WTC11 (cell line): Measurements from ENCODE around the gene ARHGAP10. TPM values are rescaled to one million over a fixed set of nuclear protein-coding genes. Genes with fewer than 3 reads are reported as not detected.

Source experiments
- ATAC-seq: fragments of 200-7000 bp; cut with Tn5 transposase; 2 replicates; pipeline ENCODE4 v1.10.0; 2021; ENCODE audit warnings: mild to moderate bottlenecking, moderate library complexity
- CTCF ChIA-PET: fragments of 300-600 bp; sonication (Branson Sonifier 250); formaldehyde crosslinking; loops from one replicate; lab custom pipeline; 2021; ENCODE audit warnings: antibody characterized with exemption; lab: Charles Lee
- POLR2A ChIA-PET: fragments of 350-600 bp; sonication (Branson Sonifier 250); formaldehyde crosslinking; loops from one replicate; lab custom pipeline; 2021; ENCODE audit warnings: antibody characterized with exemption; lab: Charles Lee
- DNase-seq: peaks from one replicate; pipeline ENCODE4 v3.0.0; 2021; ENCODE audit warnings: low spot score
- H3K27ac Mint-ChIP-seq: 2 replicates; pipeline ENCODE4 v1.8.0; 2021; ENCODE audit warnings: mixed read lengths
- H3K27me3 Mint-ChIP-seq: 2 replicates; pipeline ENCODE4 v1.8.0; 2021; ENCODE audit warnings: low read depth, mild to moderate bottlenecking, moderate library complexity, mixed read lengths
- H3K36me3 Mint-ChIP-seq: 2 replicates; pipeline ENCODE4 v1.8.0; 2021; ENCODE audit warnings: mixed read lengths
- H3K4me1 Mint-ChIP-seq: 2 replicates; pipeline ENCODE4 v1.8.0; 2022; ENCODE audit warnings: mixed read lengths
- H3K4me3 Mint-ChIP-seq: 2 replicates; pipeline ENCODE4 v1.8.0; 2021; ENCODE audit warnings: mild to moderate bottlenecking, moderate library complexity, mixed read lengths
- H3K9me3 Mint-ChIP-seq: 2 replicates; pipeline ENCODE4 v1.8.0; 2021; ENCODE audit warnings: mixed read lengths
- ARID4B ChIP-seq: sonication (generic); formaldehyde crosslinking; IDR thresholded peaks from 2 replicates; pipeline ENCODE4 v1.8.0; 2023; ENCODE audit warnings: missing genetic modification reagents, mild to moderate bottlenecking, borderline replicate concordance
- ATF6 ChIP-seq: sonication (generic); formaldehyde crosslinking; IDR thresholded peaks from 2 replicates; pipeline ENCODE4 v1.8.1; 2023; ENCODE audit warnings: mild to moderate bottlenecking, missing genetic modification reagents
- E2F4 ChIP-seq: sonication (generic); formaldehyde crosslinking; IDR thresholded peaks from 2 replicates; pipeline ENCODE4 v1.8.1; 2022; ENCODE audit warnings: low read depth, mild to moderate bottlenecking, moderate library complexity, missing genetic modification reagents, borderline replicate concordance
- FOXP4 ChIP-seq: sonication (generic); formaldehyde crosslinking; IDR thresholded peaks from 2 replicates; pipeline ENCODE4 v1.8.0; 2022; ENCODE audit warnings: mild to moderate bottlenecking, missing genetic modification reagents
- GABPB1 ChIP-seq: sonication (generic); formaldehyde crosslinking; IDR thresholded peaks from 2 replicates; pipeline ENCODE4 v1.8.1; 2023; ENCODE audit warnings: mild to moderate bottlenecking, missing genetic modification reagents
- HMGA2 ChIP-seq: fragments of 250-450 bp; sonication (Bioruptor Pico); IDR thresholded peaks from 2 replicates; pipeline ENCODE4 v1.4.0; 2021; ENCODE audit warnings: mild to moderate bottlenecking, moderate library complexity
- HMGXB4 ChIP-seq: sonication (generic); formaldehyde crosslinking; IDR thresholded peaks from 2 replicates; pipeline ENCODE4 v1.8.1; 2023; ENCODE audit warnings: mild to moderate bottlenecking, moderate library complexity, missing genetic modification reagents
- IRF1 ChIP-seq: sonication (generic); formaldehyde crosslinking; IDR thresholded peaks from 2 replicates; pipeline ENCODE4 v1.8.0; 2023; ENCODE audit warnings: missing genetic modification reagents
- JAZF1 ChIP-seq: fragments of 250-450 bp; sonication (Bioruptor Pico); IDR thresholded peaks from 2 replicates; pipeline ENCODE4 v1.9.0; 2021; ENCODE audit warnings: moderate library complexity, mild to moderate bottlenecking, inconsistent platforms
- MAX ChIP-seq: sonication (generic); formaldehyde crosslinking; IDR thresholded peaks from 2 replicates; pipeline ENCODE4 v1.8.0; 2022; ENCODE audit warnings: mild to moderate bottlenecking, missing genetic modification reagents
- MYBL2 ChIP-seq: sonication (generic); formaldehyde crosslinking; IDR thresholded peaks from 2 replicates; pipeline ENCODE4 v1.8.1; 2023; ENCODE audit warnings: mild to moderate bottlenecking, moderate library complexity, missing genetic modification reagents
- NFATC4 ChIP-seq: fragments of 250-450 bp; sonication (Bioruptor Pico); IDR thresholded peaks from 2 replicates; pipeline ENCODE4 v1.9.0; 2021; ENCODE audit warnings: mild to moderate bottlenecking
- NR3C1 ChIP-seq: sonication (generic); formaldehyde crosslinking; conservative IDR thresholded peaks from 2 replicates; pipeline ENCODE4 v1.8.1; 2023; ENCODE audit warnings: low read depth, mild to moderate bottlenecking, missing genetic modification reagents
- TCF7 ChIP-seq: sonication (generic); formaldehyde crosslinking; IDR thresholded peaks from 2 replicates; pipeline ENCODE4 v1.8.0; 2022; ENCODE audit warnings: mild to moderate bottlenecking, low read depth, missing genetic modification reagents, moderate library complexity
- ZNF219 ChIP-seq: sonication (generic); formaldehyde crosslinking; IDR thresholded peaks from 2 replicates; pipeline ENCODE4 v1.8.0; 2023; ENCODE audit warnings: missing genetic modification reagents, mild to moderate bottlenecking, borderline replicate concordance
- ZNF263 ChIP-seq: sonication (generic); formaldehyde crosslinking; IDR thresholded peaks from 2 replicates; pipeline ENCODE4 v1.8.1; 2022; ENCODE audit warnings: low read depth, mild to moderate bottlenecking, moderate library complexity, missing genetic modification reagents
- ZNF396 ChIP-seq: fragments of 250-450 bp; sonication (Bioruptor Pico); IDR thresholded peaks from 2 replicates; pipeline ENCODE4 v1.8.0; 2021; ENCODE audit warnings: mild to moderate bottlenecking, moderate library complexity, borderline replicate concordance
- ZNF423 ChIP-seq: fragments of 250-450 bp; sonication (Bioruptor Pico); IDR thresholded peaks from 2 replicates; pipeline ENCODE4 v2.1.2; 2022; ENCODE audit warnings: mild to moderate bottlenecking, moderate library complexity
- ZNF532 ChIP-seq: fragments of 250-450 bp; sonication (Bioruptor Pico); IDR thresholded peaks from 2 replicates; pipeline ENCODE4 v1.9.0; 2021; ENCODE audit warnings: mild to moderate bottlenecking, borderline replicate concordance
- ZNF671 ChIP-seq: fragments of 250-450 bp; sonication (Bioruptor Pico); IDR thresholded peaks from 2 replicates; pipeline ENCODE4 v1.8.0; 2021; ENCODE audit warnings: mild to moderate bottlenecking
- total RNA-seq: library from RNA; stranded (reverse); gene quantifications from 3 replicates; pipeline ENCODE4 v1.2.3, GENCODE V29; 2021

Gene ARHGAP10
- total RNA-seq, 1 experiment from 2014 or later, result 9.6 TPM

GRCh38 chr4:147854154-147854553, 122.3 kb downstream of the ARHGAP10 start:
- ATAC-seq, result no peak
- Mint-ChIP-seq H3K9me3 (peaks cover 10% of the 10 kb centered on the region), H3K36me3 (peaks cover 10% of the 10 kb centered on the region), H3K27ac (no peak overlapping the region), H3K4me3 (no peak overlapping the region), H3K27me3 (no peaks in the 10 kb centered on the region), H3K4me1 (peaks cover 13% of the 10 kb centered on the region)
- POLR2A ChIA-PET, result no interaction called here
- no peak for DNase-seq
- TF ChIP-seq ZNF396 (no peak), MAX (CRISPR knock-in tag) (no peak), ZNF423 (CRISPR knock-in tag) (no peak), MYBL2 (CRISPR knock-in tag) (no peak), ZNF263 (CRISPR knock-in tag) (no peak), ZNF219 (CRISPR knock-in tag) (no peak), HMGA2 (CRISPR knock-in tag) (no peak), GABPB1 (CRISPR knock-in tag) (no peak), JAZF1 (CRISPR knock-in tag) (no peak), ZNF532 (CRISPR knock-in tag) (no peak), NFATC4 (no peak), TCF7 (CRISPR knock-in tag) (no peak), ATF6 (CRISPR knock-in tag) (no peak), ARID4B (no peak), ZNF671 (no peak), HMGXB4 (CRISPR knock-in tag) (no peak), NR3C1 (CRISPR knock-in tag) (no peak), FOXP4 (CRISPR knock-in tag) (no peak), E2F4 (CRISPR knock-in tag) (no peak), IRF1 (CRISPR knock-in tag) (no peak)
- CTCF ChIA-PET, result interaction anchor here (1.8 kb wide), 1 partner anchor 13 kb away, joined by 10 read pairs; no protein-coding TSS in a partner anchor
